Upper lobe of right lung (tissue), 1 donor: Measurements from ENCODE around the gene CHST7. TPM values are rescaled to one million over a fixed set of nuclear protein-coding genes. Genes with fewer than 3 reads are reported as not detected.

Source experiments
- ATAC-seq: fragments of 200-7000 bp; cut with Tn5 transposase; one replicate; pipeline ENCODE4 v1.9.1; 2020; ENCODE audit warnings: mild to moderate bottlenecking, moderate library complexity
- DNase-seq: peaks from one replicate; pipeline ENCODE4 v3.0.0-alpha.2; 2020
- H3K27ac ChIP-seq: fragments of 200-600 bp; one replicate; pipeline ENCODE4 v1.8.0; 2022
- H3K27me3 ChIP-seq: fragments of 200-600 bp; one replicate; pipeline ENCODE4 v1.8.0; 2022; ENCODE audit warnings: mild to moderate bottlenecking
- H3K36me3 ChIP-seq: fragments of 200-600 bp; one replicate; pipeline ENCODE4 v1.8.0; 2022
- H3K4me1 ChIP-seq: fragments of 200-600 bp; one replicate; pipeline ENCODE4 v1.8.0; 2022
- H3K4me3 ChIP-seq: fragments of 200-600 bp; one replicate; pipeline ENCODE4 v1.8.0; 2022; ENCODE audit warnings: mild to moderate bottlenecking
- H3K9me3 ChIP-seq: fragments of 200-600 bp; one replicate; pipeline ENCODE4 v1.8.0; 2022
- intact Hi-C: fragments of 100-400 bp; cut with DNase I; formaldehyde crosslinking; loops from one replicate; pipeline ENCODE4 v1.11.0; 2022
- total RNA-seq: library from RNA; stranded (reverse); fragmentation: NEBNext Ultra II Directional; extraction: Animal tissue kit (Norgen Biotek cat#: 25700); gene quantifications from one replicate; pipeline ENCODE4 v1.2.1, GENCODE V29; 2021
- TF ChIP-seq, protein P1 (sequence below): fragments of 200-600 bp; IDR thresholded peaks from one replicate; pipeline ENCODE4 v1.8.0; 2022; ENCODE audit warnings: antibody characterized with exemption
- donor health status: DM: no; HTN: yes; CAD: no; lungs with severe emphysema.

CHST7 gene
- total RNA-seq, 1 donor from 2014 or later, result 7.5 TPM

DNA sequence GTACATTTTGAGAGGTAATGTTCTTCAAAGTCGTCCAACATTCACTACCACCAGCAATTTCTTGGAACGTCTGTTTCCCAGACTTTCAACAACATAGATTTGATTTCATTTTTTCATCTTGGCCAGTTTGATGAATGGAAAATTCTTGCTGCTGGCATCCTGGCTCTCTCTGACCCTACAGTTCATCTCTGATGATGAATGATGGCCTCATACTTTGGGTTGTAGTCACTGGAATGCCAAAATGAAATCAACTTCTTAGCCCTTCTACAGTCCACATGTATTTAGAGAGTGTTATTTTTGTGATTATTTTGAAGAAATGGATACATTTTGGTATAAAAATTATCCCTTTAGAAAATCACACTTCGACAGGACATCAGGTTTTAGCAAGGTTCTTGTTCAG lies 8.8 kb downstream of the CHST7 start:
- ATAC-seq (no peak), DNase-seq (no peak)
- peaks cover 5% of the 10 kb centered on the region for H3K4me1 ChIP-seq
- intact Hi-C loops, result no loop called here
- no peak overlapping the region for H3K27ac ChIP-seq
- TF ChIP-seq, protein P1, sequence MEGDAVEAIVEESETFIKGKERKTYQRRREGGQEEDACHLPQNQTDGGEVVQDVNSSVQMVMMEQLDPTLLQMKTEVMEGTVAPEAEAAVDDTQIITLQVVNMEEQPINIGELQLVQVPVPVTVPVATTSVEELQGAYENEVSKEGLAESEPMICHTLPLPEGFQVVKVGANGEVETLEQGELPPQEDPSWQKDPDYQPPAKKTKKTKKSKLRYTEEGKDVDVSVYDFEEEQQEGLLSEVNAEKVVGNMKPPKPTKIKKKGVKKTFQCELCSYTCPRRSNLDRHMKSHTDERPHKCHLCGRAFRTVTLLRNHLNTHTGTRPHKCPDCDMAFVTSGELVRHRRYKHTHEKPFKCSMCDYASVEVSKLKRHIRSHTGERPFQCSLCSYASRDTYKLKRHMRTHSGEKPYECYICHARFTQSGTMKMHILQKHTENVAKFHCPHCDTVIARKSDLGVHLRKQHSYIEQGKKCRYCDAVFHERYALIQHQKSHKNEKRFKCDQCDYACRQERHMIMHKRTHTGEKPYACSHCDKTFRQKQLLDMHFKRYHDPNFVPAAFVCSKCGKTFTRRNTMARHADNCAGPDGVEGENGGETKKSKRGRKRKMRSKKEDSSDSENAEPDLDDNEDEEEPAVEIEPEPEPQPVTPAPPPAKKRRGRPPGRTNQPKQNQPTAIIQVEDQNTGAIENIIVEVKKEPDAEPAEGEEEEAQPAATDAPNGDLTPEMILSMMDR, result no peak
- H3K27me3 ChIP-seq, result no peaks in the 10 kb centered on the region
- no peaks in the 10 kb centered on the region for H3K36me3 ChIP-seq
- no peak overlapping the region for H3K4me3 ChIP-seq
- H3K9me3 ChIP-seq, result no peaks in the 10 kb centered on the region

DNA sequence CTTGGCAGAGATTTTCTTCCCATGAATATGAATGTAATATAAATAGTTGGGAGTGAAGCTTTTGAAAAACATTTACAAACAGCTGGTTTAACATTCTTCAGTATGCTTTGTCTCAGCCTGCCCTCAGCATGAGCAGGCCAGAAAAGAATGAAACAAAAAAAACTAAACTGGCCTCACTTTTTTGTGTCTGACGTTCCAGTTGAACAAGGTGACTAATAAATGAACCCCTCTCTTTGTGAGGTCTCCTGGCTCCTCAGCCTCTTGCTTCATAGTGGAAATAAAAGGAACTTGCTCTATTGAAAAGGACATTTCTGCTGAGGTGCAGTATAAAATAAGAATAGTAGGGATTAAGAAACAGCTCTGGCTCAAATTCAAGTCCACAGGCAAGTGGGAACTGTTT lies 9.4 kb downstream of the CHST7 start:
- no peaks in the 10 kb centered on the region for H3K36me3 ChIP-seq
- TF ChIP-seq, protein P1, result no peak
- no peaks in the 10 kb centered on the region for H3K9me3 ChIP-seq
- no peak overlapping the region for H3K4me3 ChIP-seq
- no peak for DNase-seq
- no peaks in the 10 kb centered on the region for H3K27me3 ChIP-seq
- intact Hi-C loops, result no loop called here
- no peak for ATAC-seq
- peaks cover 5% of the 10 kb centered on the region for H3K4me1 ChIP-seq
- H3K27ac ChIP-seq, result no peak overlapping the region

DNA sequence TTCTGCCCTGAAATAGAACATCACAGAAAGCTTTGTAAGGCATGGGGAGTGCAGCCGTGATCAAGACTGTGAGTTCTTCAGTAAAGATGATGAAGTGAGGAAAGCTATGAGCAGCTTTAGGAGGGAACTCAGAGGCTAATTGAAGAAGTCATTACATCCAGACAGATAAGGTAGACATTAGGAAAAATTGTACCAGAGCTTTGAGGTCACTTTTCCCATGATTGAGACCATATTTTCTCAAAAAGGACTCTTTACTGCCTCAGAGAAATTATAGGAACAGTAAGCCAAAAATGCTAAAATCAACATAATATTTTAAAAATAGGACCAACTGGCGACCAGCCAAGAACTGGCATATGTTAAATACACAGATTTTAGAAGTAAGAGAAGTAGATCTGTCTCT lies 11.2 kb downstream of the CHST7 start:
- H3K27ac ChIP-seq, result no peak overlapping the region
- ATAC-seq, result no peak
- no peak for DNase-seq
- H3K27me3 ChIP-seq, result no peaks in the 10 kb centered on the region
- H3K4me3 ChIP-seq, result no peak overlapping the region
- TF ChIP-seq, protein P1, result no peak
- H3K9me3 ChIP-seq, result no peaks in the 10 kb centered on the region
- intact Hi-C loops, result no loop called here
- no peaks in the 10 kb centered on the region for H3K36me3 ChIP-seq
- peaks cover 5% of the 10 kb centered on the region for H3K4me1 ChIP-seq

DNA sequence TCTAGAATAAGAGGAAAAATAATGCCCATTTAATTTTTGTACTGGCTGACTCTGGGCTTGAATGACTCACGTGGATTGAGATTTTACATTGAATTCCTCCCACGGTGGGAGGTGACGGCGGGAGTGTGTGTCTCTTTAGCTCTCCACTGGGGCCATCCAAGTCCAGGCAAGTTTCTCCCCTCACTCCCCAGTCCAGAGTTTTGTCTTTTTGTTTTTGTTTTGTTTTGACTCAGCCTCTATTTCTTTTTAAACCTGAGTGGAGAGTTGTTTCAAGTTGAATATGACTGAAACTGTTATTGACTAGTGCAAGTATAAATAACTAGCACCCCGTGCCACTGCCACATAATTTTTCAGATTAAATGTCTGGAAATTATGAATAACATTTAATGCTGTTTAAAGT lies 13.6 kb downstream of the CHST7 start:
- Histone ChIP-seq H3K9me3 (no peaks in the 10 kb centered on the region), H3K27me3 (no peaks in the 10 kb centered on the region), H3K4me1 (peaks cover 5% of the 10 kb centered on the region), H3K36me3 (no peaks in the 10 kb centered on the region), H3K4me3 (no peak overlapping the region), H3K27ac (peak overlapping the region; percentile 30)
- ATAC-seq (no peak), DNase-seq (no peak)
- intact Hi-C loops, result no loop called here
- TF ChIP-seq, protein P1, result no peak

DNA sequence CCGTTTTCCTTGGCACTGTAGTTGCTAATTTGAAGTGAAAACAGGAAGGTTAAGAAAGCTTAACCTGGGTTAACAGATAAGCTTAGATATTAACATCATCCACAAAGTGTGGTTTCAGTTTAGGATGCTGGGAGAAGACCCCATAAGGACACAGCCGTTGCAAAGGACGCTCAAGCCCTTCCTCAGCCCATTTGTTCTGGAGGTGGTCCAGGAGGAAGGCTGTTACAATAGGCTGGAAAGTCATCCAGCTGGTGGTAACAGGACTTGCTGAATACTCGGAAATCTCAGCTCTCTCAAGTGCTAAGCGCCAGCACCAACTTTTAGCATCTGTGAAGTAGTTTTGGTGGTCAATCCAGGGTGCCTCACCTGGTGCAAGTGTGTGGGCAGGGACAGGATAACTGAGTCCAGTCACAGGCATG lies 14.2 kb downstream of the CHST7 start:
- no peak for DNase-seq
- intact Hi-C loops, result no loop called here
- Histone ChIP-seq H3K4me3 (no peak overlapping the region), H3K4me1 (no peaks in the 10 kb centered on the region), H3K27me3 (no peaks in the 10 kb centered on the region), H3K27ac (peak overlapping the region; percentile 30), H3K36me3 (no peaks in the 10 kb centered on the region), H3K9me3 (no peaks in the 10 kb centered on the region)
- TF ChIP-seq, protein P1, result no peak
- ATAC-seq, result peak; percentile 20

DNA sequence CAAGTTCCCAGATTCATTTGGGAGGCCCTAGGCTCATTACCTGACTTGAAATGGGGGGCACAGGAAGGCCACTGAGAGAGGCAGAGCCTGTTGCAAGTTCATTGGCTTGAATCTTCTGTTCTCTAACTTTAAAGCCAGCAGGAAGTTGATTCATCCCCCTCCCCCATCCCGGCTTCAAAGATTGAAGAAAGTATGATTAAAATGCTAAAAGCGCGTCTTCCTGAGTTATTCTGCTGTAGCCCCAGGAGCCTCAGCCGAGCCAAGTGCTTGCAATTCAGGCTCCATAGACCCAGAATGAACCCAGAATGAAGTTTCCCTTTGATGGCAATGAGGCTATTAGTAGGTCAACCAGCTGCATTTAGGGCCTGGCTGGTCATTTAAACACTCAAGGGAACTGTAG lies 14.7 kb downstream of the CHST7 start:
- Histone ChIP-seq H3K27me3 (no peaks in the 10 kb centered on the region), H3K4me1 (no peaks in the 10 kb centered on the region), H3K27ac (peak overlapping the region; percentile 30), H3K36me3 (no peaks in the 10 kb centered on the region), H3K9me3 (no peaks in the 10 kb centered on the region), H3K4me3 (no peak overlapping the region)
- DNase-seq, result no peak
- ATAC-seq, result no peak
- TF ChIP-seq, protein P1, result no peak
- intact Hi-C loops, result no loop called here
